Activated CD8-positive, alpha-beta T cell treated with anti-CD3 and anti-CD28 coated beads, Interleukin-2, amount 10 ng/mL, durations not matched to agents 7 days and 5 days (primary cell): Measurements from ENCODE around the gene EIF5. TPM values are rescaled to one million over a fixed set of nuclear protein-coding genes. Genes with fewer than 3 reads are reported as not detected.
"Not testable (repeated sequence)": the region's sequence is repeated elsewhere in the genome, so short reads cannot be mapped to it uniquely, and the experiment has no call there.

Experiments used
- ATAC-seq: fragments of 150-1000 bp; cut with Tn5 transposase; one replicate; pipeline ENCODE4 v1.10.0; 2021; ENCODE audit warnings: moderate library complexity
- CTCF ChIA-PET: fragments of 350-600 bp; sonication (Branson Sonifier 250); formaldehyde crosslinking; loops from one replicate; lab custom pipeline; 2021; ENCODE audit warnings: antibody characterized with exemption; lab: Charles Lee
- POLR2A ChIA-PET: fragments of 350-600 bp; sonication (Branson Sonifier 250); formaldehyde crosslinking; loops from one replicate; lab custom pipeline; 2021; ENCODE audit warnings: antibody characterized with exemption; lab: Charles Lee
- DNase-seq: peaks from one replicate; pipeline ENCODE4 v3.0.0-alpha.2; 2020
- H3K27ac Mint-ChIP-seq: one replicate; pipeline ENCODE4 v1.8.0; 2021; ENCODE audit warnings: mild to moderate bottlenecking, mixed read lengths
- H3K27me3 Mint-ChIP-seq: one replicate; pipeline ENCODE4 v1.8.0; 2021; ENCODE audit warnings: low read depth, mixed read lengths
- H3K36me3 Mint-ChIP-seq: one replicate; pipeline ENCODE4 v1.8.0; 2021; ENCODE audit warnings: low read depth, mixed read lengths
- H3K4me1 Mint-ChIP-seq: one replicate; pipeline ENCODE4 v1.8.0; 2021; ENCODE audit warnings: low read depth, mixed read lengths
- H3K4me3 Mint-ChIP-seq: one replicate; pipeline ENCODE4 v1.8.0; 2021; ENCODE audit warnings: mild to moderate bottlenecking, mixed read lengths
- H3K9me3 Mint-ChIP-seq: one replicate; pipeline ENCODE4 v1.8.0; 2022; ENCODE audit warnings: mixed read lengths; ENCODE audit not compliant: insufficient read depth
- total RNA-seq, 2 experiments: library from RNA; stranded (reverse); gene quantifications; one replicate each; pipeline ENCODE4 v1.2.3, GENCODE V29; 2021

The EIF5 gene
- total RNA-seq, 2 experiments from 2014 or later = 240 to 241 TPM

GRCh38 chr14:103357552-103357951 is 23.5 kb downstream of the EIF5 start:
- peaks cover 11% of the 10 kb centered on the region for H3K9me3 Mint-ChIP-seq
- H3K4me3 Mint-ChIP-seq, H3K36me3 Mint-ChIP-seq, H3K27ac Mint-ChIP-seq, DNase-seq, ATAC-seq, H3K4me1 Mint-ChIP-seq, POLR2A ChIA-PET, H3K27me3 Mint-ChIP-seq: not testable (repeated sequence)
- CTCF ChIA-PET = interaction anchor here (0.9 kb wide), 1 partner anchor 14 kb away, joined by 3 read pairs; no protein-coding TSS in a partner anchor

GRCh38 chr14:103360548-103360947 is 26.5 kb downstream of the EIF5 start:
- H3K4me1 Mint-ChIP-seq = peaks cover 8% of the 10 kb centered on the region
- no peak for ATAC-seq
- DNase-seq = no peak
- H3K27me3 Mint-ChIP-seq = peaks cover 4% of the 10 kb centered on the region
- POLR2A ChIA-PET = no interaction called here
- H3K9me3 Mint-ChIP-seq = peaks cover 21% of the 10 kb centered on the region
- CTCF ChIA-PET = no interaction called here
- H3K4me3 Mint-ChIP-seq = no peak overlapping the region
- H3K27ac Mint-ChIP-seq = no peak overlapping the region
- peaks cover 10% of the 10 kb centered on the region for H3K36me3 Mint-ChIP-seq

DNA sequence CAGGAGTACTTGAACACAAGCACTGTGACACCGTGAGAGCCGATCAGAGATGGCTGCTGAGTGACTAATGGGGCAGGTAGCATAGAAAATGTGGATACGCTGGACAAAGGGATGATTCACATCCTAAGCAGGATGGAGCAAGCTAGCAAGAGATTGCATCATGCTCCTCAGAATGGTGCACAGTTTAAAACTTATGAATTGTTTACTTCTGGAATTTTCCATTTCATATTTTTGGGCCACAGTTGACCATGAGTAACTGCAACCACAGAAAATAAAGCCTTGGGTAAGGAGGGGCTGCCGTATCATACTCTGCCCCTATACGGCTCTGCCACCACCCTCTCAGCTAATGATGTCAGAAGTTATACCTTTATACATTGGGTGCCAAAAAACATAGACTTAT is 27.8 kb downstream of the EIF5 start:
- Mint-ChIP-seq H3K9me3 (peaks cover 21% of the 10 kb centered on the region), H3K4me3 (no peak overlapping the region), H3K4me1 (peaks cover 7% of the 10 kb centered on the region), H3K27ac (no peak overlapping the region), H3K27me3 (peaks cover 4% of the 10 kb centered on the region), H3K36me3 (peaks cover 10% of the 10 kb centered on the region)
- DNase-seq (no peak), ATAC-seq (no peak)
- ChIA-PET POLR2A (interaction anchor here (1.0 kb wide), 1 partner anchor 18 kb away, joined by 3 read pairs; no protein-coding TSS in a partner anchor), CTCF (no interaction called here)

DNA sequence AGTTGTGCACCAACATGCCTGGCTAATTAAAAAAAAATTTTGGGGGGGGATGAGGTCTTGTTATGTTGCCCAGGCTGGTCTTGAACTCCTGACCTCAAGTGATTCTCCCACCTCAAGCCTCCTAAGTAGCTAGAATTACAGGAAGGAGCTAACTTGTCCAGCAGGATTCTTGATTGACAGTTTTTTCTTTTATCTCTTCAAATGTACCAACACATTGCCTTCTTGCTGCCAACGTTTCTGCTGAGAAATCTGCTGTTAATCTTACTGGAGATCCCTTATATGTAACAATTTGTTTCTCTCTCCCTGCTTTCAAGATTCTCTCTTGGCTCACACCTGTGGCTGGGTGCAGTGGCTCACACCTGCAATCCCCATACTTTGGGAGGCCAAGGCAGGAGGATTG is 28.7 kb downstream of the EIF5 start:
- Mint-ChIP-seq H3K4me1 (peaks cover 2% of the 10 kb centered on the region), H3K4me3 (no peak overlapping the region), H3K27ac (no peak overlapping the region), H3K27me3 (peaks cover 4% of the 10 kb centered on the region), H3K9me3 (peaks cover 21% of the 10 kb centered on the region), H3K36me3 (peaks cover 10% of the 10 kb centered on the region)
- ChIA-PET POLR2A (interaction anchor here (0.7 kb wide), 1 partner anchor 23 kb away, joined by 3 read pairs; no protein-coding TSS in a partner anchor), CTCF (no interaction called here)
- no peak for ATAC-seq
- no peak for DNase-seq

DNA sequence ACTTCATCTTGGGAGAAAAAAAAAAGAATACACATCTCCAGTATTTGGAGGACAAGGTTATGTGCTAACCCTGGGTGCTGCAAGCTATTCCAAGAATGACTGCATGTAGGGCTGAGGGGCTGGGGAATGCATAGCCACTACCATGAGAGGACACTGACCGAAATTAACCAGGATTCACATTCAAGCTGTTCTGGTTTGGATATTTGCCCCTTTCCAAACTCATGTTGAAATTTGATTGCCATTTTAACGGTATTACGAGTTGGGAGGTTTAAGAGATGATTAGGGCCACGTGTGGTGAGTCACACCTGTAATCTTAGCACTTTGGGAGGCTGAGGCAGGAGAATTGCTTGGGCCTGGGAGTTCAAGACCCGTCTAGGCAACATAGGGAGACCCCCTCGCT is 32.7 kb downstream of the EIF5 start:
- CTCF ChIA-PET = no interaction called here
- H3K9me3 Mint-ChIP-seq = peaks cover 16% of the 10 kb centered on the region
- no peak for ATAC-seq

GRCh38 chr14:103367995-103368394 is 34.0 kb downstream of the EIF5 start:
- Mint-ChIP-seq H3K27me3 (peaks cover 4% of the 10 kb centered on the region), H3K27ac (no peak overlapping the region), H3K4me3 (no peak overlapping the region), H3K4me1 (no peaks in the 10 kb centered on the region), H3K36me3 (peaks cover 3% of the 10 kb centered on the region), H3K9me3 (peaks cover 7% of the 10 kb centered on the region)
- DNase-seq = no peak
- ChIA-PET CTCF (interaction anchor here (1.0 kb wide), 1 partner anchor 24 kb away, joined by 3 read pairs; no protein-coding TSS in a partner anchor), POLR2A (no interaction called here)
- no peak for ATAC-seq

More for the DNA sequence above, 32.7 kb downstream of the EIF5 start:
- POLR2A ChIA-PET = no interaction called here
- no peak overlapping the region for H3K4me3 Mint-ChIP-seq
- H3K27me3 Mint-ChIP-seq = peaks cover 4% of the 10 kb centered on the region
- peaks cover 10% of the 10 kb centered on the region for H3K36me3 Mint-ChIP-seq
- DNase-seq = no peak
- peaks cover under 1% of the 10 kb centered on the region for H3K4me1 Mint-ChIP-seq
- no peak overlapping the region for H3K27ac Mint-ChIP-seq

DNA sequence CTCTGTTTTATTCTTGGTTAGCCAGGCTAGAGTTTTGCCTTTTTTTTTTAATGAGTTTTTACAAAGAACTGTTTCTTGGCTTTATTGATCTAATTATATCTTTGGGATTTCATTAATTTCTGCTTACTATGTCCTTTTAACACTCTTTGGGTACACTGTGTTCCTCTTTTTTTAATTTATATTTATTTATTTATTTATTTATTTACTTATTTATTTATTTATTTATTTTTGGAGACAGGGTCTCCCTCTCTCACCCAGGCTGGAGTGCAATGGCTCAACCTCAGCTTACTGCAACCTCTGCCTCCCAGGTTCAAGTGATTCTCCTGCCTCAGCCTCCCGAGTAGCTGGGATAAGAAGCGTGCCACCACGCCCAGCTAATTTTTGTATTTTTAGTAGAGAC is 36.0 kb downstream of the EIF5 start:
- Mint-ChIP-seq H3K36me3 (no peaks in the 10 kb centered on the region), H3K4me3 (no peak overlapping the region), H3K9me3 (no peaks in the 10 kb centered on the region), H3K27me3 (peaks cover 2% of the 10 kb centered on the region), H3K4me1 (no peaks in the 10 kb centered on the region), H3K27ac (no peak overlapping the region)
- ChIA-PET POLR2A (no interaction called here), CTCF (no interaction called here)
- no peak for ATAC-seq
- no peak for DNase-seq

DNA sequence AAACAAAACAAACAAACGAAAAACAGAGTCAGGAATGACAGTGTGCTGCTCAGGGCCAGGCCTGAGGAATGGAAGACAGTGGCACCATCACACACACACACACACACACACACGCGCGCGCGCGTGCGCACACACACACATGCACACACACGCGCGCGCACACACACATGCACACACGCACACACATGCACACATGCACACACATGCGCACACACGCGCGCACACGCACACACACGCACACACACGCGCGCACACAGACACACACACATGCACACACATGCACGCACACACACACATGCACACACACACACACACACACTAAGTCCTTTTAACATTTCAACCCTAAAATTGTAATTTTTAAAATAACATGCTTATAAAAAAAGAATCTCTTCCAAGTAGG is 38.0 kb downstream of the EIF5 start:
- Mint-ChIP-seq H3K36me3 (no peaks in the 10 kb centered on the region), H3K27ac (no peak overlapping the region), H3K4me1 (no peaks in the 10 kb centered on the region), H3K9me3 (no peaks in the 10 kb centered on the region), H3K4me3 (no peak overlapping the region), H3K27me3 (peaks cover 2% of the 10 kb centered on the region)
- CTCF ChIA-PET = no interaction called here
- ATAC-seq (no peak), DNase-seq (no peak)
- POLR2A ChIA-PET = no interaction called here

GRCh38 chr14:103372552-103373304 is 38.7 kb downstream of the EIF5 start:
- POLR2A ChIA-PET = no interaction called here
- H3K4me3 Mint-ChIP-seq = no peak overlapping the region
- peaks cover 2% of the 10 kb centered on the region for H3K27me3 Mint-ChIP-seq
- ATAC-seq = no peak
- H3K36me3 Mint-ChIP-seq = no peaks in the 10 kb centered on the region
- no peaks in the 10 kb centered on the region for H3K9me3 Mint-ChIP-seq
- no peak overlapping the region for H3K27ac Mint-ChIP-seq
- H3K4me1 Mint-ChIP-seq = no peaks in the 10 kb centered on the region
- DNase-seq = no peak
- CTCF ChIA-PET = interaction anchor here (0.8 kb wide), 1 partner anchor 44 kb away, joined by 3 read pairs; no protein-coding TSS in a partner anchor

DNA sequence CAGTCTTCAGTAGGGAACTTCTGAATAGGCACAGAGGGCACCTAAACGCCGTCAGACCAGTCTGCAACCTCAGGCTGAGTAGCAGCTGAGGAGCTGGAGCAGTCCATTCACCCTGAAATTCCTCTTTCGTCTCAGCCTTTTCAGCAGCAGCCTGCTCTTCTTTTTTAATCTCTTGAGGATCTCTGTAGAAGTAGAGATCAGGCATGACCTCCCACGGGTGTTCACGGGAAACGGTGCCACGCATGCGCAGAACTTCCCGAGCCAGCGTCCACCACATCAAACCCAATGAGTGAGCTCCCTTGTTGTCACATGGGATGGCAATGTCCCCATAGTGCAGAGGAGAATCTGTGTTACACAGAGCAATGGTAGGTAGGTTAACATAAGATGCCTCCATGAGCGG is 40.1 kb downstream of the EIF5 start:
- no peak for ATAC-seq
- Mint-ChIP-seq H3K27me3 (peaks cover 4% of the 10 kb centered on the region), H3K9me3 (no peaks in the 10 kb centered on the region), H3K36me3 (no peaks in the 10 kb centered on the region), H3K4me3 (no peak overlapping the region), H3K4me1 (no peaks in the 10 kb centered on the region), H3K27ac (no peak overlapping the region)
- POLR2A ChIA-PET = no interaction called here
- CTCF ChIA-PET = no interaction called here
- DNase-seq = no peak

DNA sequence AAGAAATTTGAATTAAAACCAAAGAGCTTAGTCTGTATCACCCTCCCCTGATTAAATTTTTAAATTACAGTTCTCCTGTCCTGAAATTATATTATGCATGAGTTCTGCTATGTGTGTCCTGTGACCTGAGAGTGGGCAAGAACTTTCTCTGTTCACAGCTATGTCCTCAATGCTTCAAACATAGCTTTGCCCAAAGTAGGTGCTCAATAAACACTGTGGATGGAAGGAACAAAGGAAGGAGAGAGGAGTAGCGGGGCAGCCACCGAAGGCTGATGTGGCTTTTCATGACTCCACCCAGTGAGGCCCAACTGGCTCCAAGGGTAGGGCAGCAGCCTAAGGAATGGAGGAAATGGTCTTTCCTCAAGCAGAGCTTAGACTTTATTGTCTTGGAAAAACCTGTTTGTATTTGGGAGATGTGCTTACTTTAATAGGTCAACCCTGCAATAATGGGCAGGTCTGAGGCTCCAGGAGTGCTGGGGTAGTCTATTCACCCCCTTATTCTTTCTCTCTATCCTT is 43.5 kb downstream of the EIF5 start:
- no peaks in the 10 kb centered on the region for H3K9me3 Mint-ChIP-seq
- peaks cover 11% of the 10 kb centered on the region for H3K27me3 Mint-ChIP-seq
- POLR2A ChIA-PET = interaction anchor here (0.6 to 1.0 kb wide), 3 partner anchors 13 to 783 kb away, joined by 3 read pairs; no protein-coding TSS in a partner anchor
- no peaks in the 10 kb centered on the region for H3K36me3 Mint-ChIP-seq
- DNase-seq = no peak
- H3K4me1 Mint-ChIP-seq = peaks cover 5% of the 10 kb centered on the region
- H3K4me3 Mint-ChIP-seq = no peak overlapping the region
- CTCF ChIA-PET = interaction anchor here (1.2 to 1.6 kb wide), 3 partner anchors 10 to 17 kb away, joined by 3 read pairs; no protein-coding TSS in a partner anchor
- ATAC-seq = no peak
- no peak overlapping the region for H3K27ac Mint-ChIP-seq
